ENCODE results near the gene SUFU.

Gene SUFU

DNA sequence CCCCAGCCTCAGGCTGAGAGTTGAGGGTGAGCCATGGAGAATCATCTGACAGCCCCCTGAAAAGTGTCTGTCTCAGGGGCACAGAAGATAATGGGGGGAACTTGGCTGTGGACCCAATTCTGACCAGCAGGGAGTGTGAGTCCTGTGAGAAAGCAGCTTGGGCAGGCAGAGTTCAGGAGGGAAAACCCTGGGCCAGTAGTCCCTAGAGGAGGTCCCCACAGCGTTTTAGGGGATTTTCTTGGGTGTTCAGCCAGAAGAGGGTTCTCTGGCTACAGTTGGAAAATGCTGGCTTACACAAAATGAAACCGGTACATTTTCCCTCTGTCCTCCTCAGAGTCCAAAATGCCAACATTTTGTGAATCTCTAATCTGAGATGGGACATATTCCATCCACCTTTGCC, 104.7 kb downstream of the SUFU start:
- ATAC-seq (ENCODE audit: insufficient read depth, low read depth) (no peak), DNase-seq (no peak)
- no peaks in the 10 kb centered on the region for H3K27me3 ChIP-seq (ENCODE audit: insufficient read depth, low read length, poor library complexity)
- no peaks in the 10 kb centered on the region for H3K4me1 ChIP-seq (ENCODE audit: insufficient read depth, low read length)
- H4K20me1 ChIP-seq (ENCODE audit: insufficient read depth, low read length) = no peaks in the 10 kb centered on the region
- TF ChIP-seq, protein P1, sequence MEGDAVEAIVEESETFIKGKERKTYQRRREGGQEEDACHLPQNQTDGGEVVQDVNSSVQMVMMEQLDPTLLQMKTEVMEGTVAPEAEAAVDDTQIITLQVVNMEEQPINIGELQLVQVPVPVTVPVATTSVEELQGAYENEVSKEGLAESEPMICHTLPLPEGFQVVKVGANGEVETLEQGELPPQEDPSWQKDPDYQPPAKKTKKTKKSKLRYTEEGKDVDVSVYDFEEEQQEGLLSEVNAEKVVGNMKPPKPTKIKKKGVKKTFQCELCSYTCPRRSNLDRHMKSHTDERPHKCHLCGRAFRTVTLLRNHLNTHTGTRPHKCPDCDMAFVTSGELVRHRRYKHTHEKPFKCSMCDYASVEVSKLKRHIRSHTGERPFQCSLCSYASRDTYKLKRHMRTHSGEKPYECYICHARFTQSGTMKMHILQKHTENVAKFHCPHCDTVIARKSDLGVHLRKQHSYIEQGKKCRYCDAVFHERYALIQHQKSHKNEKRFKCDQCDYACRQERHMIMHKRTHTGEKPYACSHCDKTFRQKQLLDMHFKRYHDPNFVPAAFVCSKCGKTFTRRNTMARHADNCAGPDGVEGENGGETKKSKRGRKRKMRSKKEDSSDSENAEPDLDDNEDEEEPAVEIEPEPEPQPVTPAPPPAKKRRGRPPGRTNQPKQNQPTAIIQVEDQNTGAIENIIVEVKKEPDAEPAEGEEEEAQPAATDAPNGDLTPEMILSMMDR (IDR thresholded peaks at IDR 0.05; ENCODE audit: borderline replicate concordance, extremely low read depth, low read length, poor library complexity, severe bottlenecking) = no peak
- no peak for TF ChIP-seq EZH2 (IDR thresholded peaks at IDR 0.05; ENCODE audit: borderline replicate concordance, low read depth, low read length, severe bottlenecking)
- H3K4me2 ChIP-seq (ENCODE audit: insufficient read depth, low read length) = no peak overlapping the region
- no peaks in the 10 kb centered on the region for H3K9me3 ChIP-seq (ENCODE audit: insufficient read depth, low read length, severe bottlenecking)
- no peak overlapping the region for H3K27ac ChIP-seq (ENCODE audit: low read length)
- no peak overlapping the region for H3K4me3 ChIP-seq (ENCODE audit: low read depth in 1 of 2, low read length in 2 of 2)
- H2AFZ ChIP-seq (ENCODE audit: low read depth, low read length) = no peak overlapping the region
- peaks cover 15% of the 10 kb centered on the region; the same call in 1 of the 2 replicates for H3K36me3 ChIP-seq (ENCODE audit: insufficient read depth, low read length)
- H3K9ac ChIP-seq (ENCODE audit: low read depth, low read length) = no peak overlapping the region
- no peaks in the 10 kb centered on the region for H3K79me2 ChIP-seq (ENCODE audit: insufficient read depth, low read length)

DNA sequence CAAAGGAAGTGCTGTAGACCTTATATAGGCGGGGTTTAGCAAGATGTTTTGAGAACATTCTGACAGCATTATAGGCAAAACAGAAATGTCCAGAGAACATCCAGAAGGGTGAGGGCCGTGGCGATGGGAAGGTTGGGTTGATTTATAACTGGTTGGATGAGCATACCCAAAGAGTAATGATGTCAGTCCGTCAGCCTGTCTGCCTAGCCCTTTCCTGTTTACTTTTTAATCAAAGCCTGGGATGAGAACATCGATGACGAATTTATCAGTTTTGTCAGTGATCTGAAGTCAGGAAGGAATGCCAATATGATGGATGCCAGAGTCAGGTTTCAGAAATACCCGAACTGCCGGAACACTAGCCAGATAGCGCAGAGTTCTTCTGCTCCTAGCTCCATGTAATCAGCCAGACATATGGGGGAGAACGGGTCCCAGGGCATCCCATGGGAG, 106.7 kb downstream of the SUFU start:
- no peaks in the 10 kb centered on the region for H3K9me3 ChIP-seq (ENCODE audit: insufficient read depth, low read length, severe bottlenecking)
- no peaks in the 10 kb centered on the region for H3K79me2 ChIP-seq (ENCODE audit: insufficient read depth, low read length)
- H3K27me3 ChIP-seq (ENCODE audit: insufficient read depth, low read length, poor library complexity) = no peaks in the 10 kb centered on the region
- H3K36me3 ChIP-seq (ENCODE audit: insufficient read depth, low read length) = peaks cover 10% of the 10 kb centered on the region
- H3K27ac ChIP-seq (ENCODE audit: low read length) = no peak overlapping the region
- H3K4me1 ChIP-seq (ENCODE audit: insufficient read depth, low read length) = no peaks in the 10 kb centered on the region
- no peak for DNase-seq
- no peaks in the 10 kb centered on the region for H4K20me1 ChIP-seq (ENCODE audit: insufficient read depth, low read length)
- ATAC-seq (ENCODE audit: insufficient read depth, low read depth) = no peak
- H2AFZ ChIP-seq (ENCODE audit: low read depth, low read length) = no peak overlapping the region
- no peak overlapping the region for H3K4me2 ChIP-seq (ENCODE audit: insufficient read depth, low read length)
- no peak overlapping the region for H3K4me3 ChIP-seq (ENCODE audit: low read depth in 1 of 2, low read length in 2 of 2)
- no peak for TF ChIP-seq EZH2 (IDR thresholded peaks at IDR 0.05; ENCODE audit: borderline replicate concordance, low read depth, low read length, severe bottlenecking)
- TF ChIP-seq, protein P1 (IDR thresholded peaks at IDR 0.05; ENCODE audit: borderline replicate concordance, extremely low read depth, low read length, poor library complexity, severe bottlenecking) = no peak
- no peak overlapping the region for H3K9ac ChIP-seq (ENCODE audit: low read depth, low read length)

DNA sequence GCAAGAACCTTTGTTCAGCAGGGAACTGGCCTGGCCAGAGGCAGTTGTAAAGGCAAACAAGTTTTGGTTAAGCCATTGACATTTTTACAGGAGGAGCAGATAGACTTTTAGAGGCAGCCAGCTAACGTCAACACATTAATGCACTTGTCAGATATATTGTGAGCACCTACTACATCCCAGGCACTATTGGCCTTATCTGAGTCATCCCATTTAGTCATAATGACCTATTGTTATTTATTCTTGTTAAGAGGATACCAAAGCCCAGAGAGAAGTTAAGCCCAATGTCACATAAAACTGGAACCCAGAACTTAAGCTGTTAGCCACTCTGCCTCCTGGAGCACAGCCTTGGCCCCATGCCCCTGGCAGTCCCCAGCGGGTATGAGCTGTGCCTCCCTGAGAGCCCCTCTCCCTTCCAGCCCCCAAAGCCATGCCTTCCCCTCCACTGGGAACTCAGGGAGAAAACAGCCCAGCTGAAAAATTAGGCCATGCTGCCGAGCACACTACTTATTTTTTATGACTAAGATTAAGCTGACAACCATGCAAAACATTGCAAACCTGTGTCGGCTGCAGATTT, 107.8 kb downstream of the SUFU start:
- peaks cover 20% of the 10 kb centered on the region for H3K36me3 ChIP-seq (ENCODE audit: insufficient read depth, low read length)
- H4K20me1 ChIP-seq (ENCODE audit: insufficient read depth, low read length) = no peaks in the 10 kb centered on the region
- H3K27me3 ChIP-seq (ENCODE audit: insufficient read depth, low read length, poor library complexity) = no peaks in the 10 kb centered on the region
- H3K9me3 ChIP-seq (ENCODE audit: insufficient read depth, low read length, severe bottlenecking) = no peaks in the 10 kb centered on the region
- no peak overlapping the region for H2AFZ ChIP-seq (ENCODE audit: low read depth, low read length)
- TF ChIP-seq EZH2 (IDR thresholded peaks at IDR 0.05; ENCODE audit: borderline replicate concordance, low read depth, low read length, severe bottlenecking) = no peak
- TF ChIP-seq, protein P1 (IDR thresholded peaks at IDR 0.05; ENCODE audit: borderline replicate concordance, extremely low read depth, low read length, poor library complexity, severe bottlenecking) = no peak
- no peaks in the 10 kb centered on the region for H3K79me2 ChIP-seq (ENCODE audit: insufficient read depth, low read length)
- ATAC-seq (ENCODE audit: insufficient read depth, low read depth) = no peak
- DNase-seq = no peak
- H3K4me2 ChIP-seq (ENCODE audit: insufficient read depth, low read length) = no peak overlapping the region
- no peaks in the 10 kb centered on the region for H3K4me1 ChIP-seq (ENCODE audit: insufficient read depth, low read length)
- no peak overlapping the region for H3K27ac ChIP-seq (ENCODE audit: low read length)
- no peak overlapping the region for H3K9ac ChIP-seq (ENCODE audit: low read depth, low read length)
- H3K4me3 ChIP-seq (ENCODE audit: low read depth in 1 of 2, low read length in 2 of 2) = no peak overlapping the region

DNA sequence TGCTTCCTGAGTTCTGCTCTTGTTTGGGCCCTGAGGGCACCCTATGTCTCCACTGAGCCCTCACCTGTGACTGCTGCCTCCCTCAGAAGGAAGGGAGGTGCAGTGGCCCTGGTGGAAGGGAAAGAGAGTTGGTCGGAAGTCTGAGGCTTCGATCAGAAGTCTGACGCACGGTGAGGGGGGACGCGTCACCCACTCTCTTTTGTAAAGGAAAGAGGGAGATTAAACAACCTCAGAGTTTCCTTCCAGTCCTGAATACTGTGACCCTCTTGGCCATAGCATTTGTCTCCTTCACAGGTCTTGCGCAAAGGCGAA, 109.1 kb downstream of the SUFU start:
- Histone ChIP-seq H3K9ac (ENCODE audit: low read depth, low read length) (no peak overlapping the region), H2AFZ (ENCODE audit: low read depth, low read length) (no peak overlapping the region), H3K4me2 (ENCODE audit: insufficient read depth, low read length) (no peak overlapping the region), H3K79me2 (ENCODE audit: insufficient read depth, low read length) (no peaks in the 10 kb centered on the region), H3K4me3 (ENCODE audit: low read depth in 1 of 2, low read length in 2 of 2) (no peak overlapping the region), H3K36me3 (ENCODE audit: insufficient read depth, low read length) (peaks cover 33% of the 10 kb centered on the region), H3K9me3 (ENCODE audit: insufficient read depth, low read length, severe bottlenecking) (no peaks in the 10 kb centered on the region), H3K4me1 (ENCODE audit: insufficient read depth, low read length) (no peaks in the 10 kb centered on the region), H3K27ac (ENCODE audit: low read length) (no peak overlapping the region), H3K27me3 (ENCODE audit: insufficient read depth, low read length, poor library complexity) (no peaks in the 10 kb centered on the region), H4K20me1 (ENCODE audit: insufficient read depth, low read length) (no peaks in the 10 kb centered on the region)
- no peak for ATAC-seq (ENCODE audit: insufficient read depth, low read depth)
- TF ChIP-seq, protein P1 (IDR thresholded peaks at IDR 0.05; ENCODE audit: borderline replicate concordance, extremely low read depth, low read length, poor library complexity, severe bottlenecking) = no peak
- TF ChIP-seq EZH2 (IDR thresholded peaks at IDR 0.05; ENCODE audit: borderline replicate concordance, low read depth, low read length, severe bottlenecking) = no peak
- DNase-seq = no peak
